HepG2 (cell line): ENCODE data around the gene HLA-F. TPM values are rescaled to one million over a fixed set of nuclear protein-coding genes. Genes with fewer than 3 reads are reported as not detected.
A peak's percentile ranks its signal among the peaks of the same experiment; 100 is the strongest.

Experiments
- ATAC-seq: fragments of 200-7000 bp; cut with Tn5 transposase; 3 replicates; pipeline ENCODE4 v1.9.1; 2020; ENCODE audit warnings: mild to moderate bottlenecking, moderate library complexity
- BruUV-seq: library from RNA; stranded (reverse); fragments of 400-500 nt; replicated peaks from 2 replicates; lab custom pipeline; 2021; lab: Mats Ljungman, UMichigan
- CTCF ChIA-PET: fragments of 300-600 bp; formaldehyde crosslinking; extraction: SDS; loops from one replicate; lab custom pipeline; 2021; ENCODE audit warnings: low total read pairs, inconsistent platforms, low intra/inter-chr PET ratio; lab: Yijun Ruan, JAX
- POLR2A ChIA-PET: fragments of 350-600 bp; sonication (Branson Sonifier 250); formaldehyde crosslinking; loops from one replicate; lab custom pipeline; 2020; ENCODE audit warnings: antibody characterized with exemption, inconsistent platforms; lab: Yijun Ruan, JAX
- DNase-seq: peaks from one replicate; pipeline ENCODE4 v3.0.0-alpha.2; 2015; ENCODE audit warnings: low spot score
- FAIRE-seq: peaks from 3 replicates; lab custom pipeline; 2011; peaks lifted over from hg19 to GRCh38; lab: Jason Lieb, UNC
- H2AFZ ChIP-seq: one replicate; pipeline ENCODE4 v1.6.1; 2011; ENCODE audit warnings: low read length, inconsistent platforms
- H3K27ac ChIP-seq: fragments of 300-600 bp; 3 replicates; pipeline ENCODE4 v1.8.0; 2011; ENCODE audit warnings: mixed run types, mild to moderate bottlenecking, mixed read lengths, low read length, inconsistent platforms; ENCODE audit not compliant: insufficient read depth; ENCODE audit errors: extremely low read length
- H3K27me3 ChIP-seq, 2 experiments: fragments of 200-600 bp in 1 of 2; 2 replicates in 1 of 2; 3 replicates in 1 of 2; pipeline versions ENCODE4 v1.6.0 to v1.8.0; 2011; ENCODE audit warnings: low read length in 2 of 2, mild to moderate bottlenecking in 2 of 2, moderate library complexity in 2 of 2, inconsistent platforms in 1 of 2; ENCODE audit not compliant: insufficient read depth in 2 of 2, control insufficient read depth in 1 of 2
- H3K36me3 ChIP-seq, 2 experiments: fragments of 200-600 bp in 1 of 2; replicated peaks in 1 of 2; 2 replicates in 1 of 2; 3 replicates in 1 of 2; pipeline versions ENCODE4 v1.5.1 to v1.8.0; 2011; ENCODE audit warnings: low read length in 2 of 2, inconsistent platforms in 1 of 2; ENCODE audit not compliant: insufficient read depth in 2 of 2, control insufficient read depth in 1 of 2
- H3K4me1 ChIP-seq: 2 replicates; pipeline ENCODE4 v1.5.1; 2012; ENCODE audit warnings: low read length, inconsistent platforms; ENCODE audit not compliant: insufficient read depth
- H3K4me2 ChIP-seq: 2 replicates; pipeline ENCODE4 v1.6.0; 2011; ENCODE audit warnings: low read depth, low read length, inconsistent platforms
- H3K4me3 ChIP-seq, 3 experiments: fragments of 200-600 bp in 1 of 3; sonication (generic), shearing (Covaris generic) in 1 of 3; replicated peaks in 1 of 3; 2 replicates each; pipeline ENCODE4 v1.5.1; 2011 to 2016; ENCODE audit warnings: low read length in 3 of 3, inconsistent platforms in 2 of 3, low read depth in 2 of 3, mild to moderate bottlenecking in 2 of 3, control low read depth in 1 of 3, mixed read lengths in 1 of 3; ENCODE audit not compliant: insufficient read depth in 1 of 3
- H3K79me2 ChIP-seq: one replicate; pipeline ENCODE4 v1.6.1; 2011; ENCODE audit warnings: low read length, inconsistent platforms; ENCODE audit not compliant: insufficient read depth
- H3K9ac ChIP-seq: 2 replicates; pipeline ENCODE4 v1.6.0; 2011; ENCODE audit warnings: mild to moderate bottlenecking, low read depth, low read length, inconsistent platforms; ENCODE audit not compliant: insufficient read depth
- H3K9me3 ChIP-seq: 2 replicates; pipeline ENCODE4 v1.5.1; 2012; ENCODE audit warnings: mild to moderate bottlenecking, low read length
- H4K20me1 ChIP-seq: 2 replicates; pipeline ENCODE4 v1.6.0; 2011; ENCODE audit warnings: inconsistent platforms, mild to moderate bottlenecking, low read length, moderate library complexity; ENCODE audit not compliant: insufficient read depth
- CEBPG ChIP-seq: IDR thresholded peaks from 2 replicates; pipeline ENCODE4 v1.6.1; 2016
- EED ChIP-seq: sonication (generic); formaldehyde crosslinking; IDR thresholded peaks from 2 replicates; pipeline ENCODE4 v1.5.0; 2020; ENCODE audit warnings: mild to moderate bottlenecking, missing genetic modification reagents
- ETV5 ChIP-seq: IDR thresholded peaks from 2 replicates; pipeline ENCODE4 v1.6.1; 2018; ENCODE audit warnings: missing biosample characterization, missing genetic modification reagents, inconsistent platforms, borderline replicate concordance
- HNRNPUL1 ChIP-seq: fragments of 200-400 bp; formaldehyde crosslinking; IDR thresholded peaks from 2 replicates; pipeline ENCODE4 v1.6.1; 2017; ENCODE audit warnings: low read depth, mild to moderate bottlenecking, low read length, moderate library complexity
- MAFG ChIP-seq: sonication (generic); formaldehyde crosslinking; IDR thresholded peaks from 2 replicates; pipeline ENCODE4 v1.5.1; 2020; ENCODE audit warnings: mild to moderate bottlenecking, missing genetic modification reagents
- MLX ChIP-seq: IDR thresholded peaks from 2 replicates; pipeline ENCODE4 v1.6.1; 2016
- NCOA2 ChIP-seq: sonication (generic); formaldehyde crosslinking; IDR thresholded peaks from 2 replicates; pipeline ENCODE4 v1.8.0; 2022; ENCODE audit warnings: inconsistent platforms
- NFRKB ChIP-seq: fragments of 450-650 bp; IDR thresholded peaks from 2 replicates; pipeline ENCODE4 v1.6.1; 2017
- NR2C2 ChIP-seq: sonication (generic); formaldehyde crosslinking; IDR thresholded peaks from 2 replicates; pipeline ENCODE4 v1.4.0; 2020; ENCODE audit warnings: missing genetic modification reagents, mild to moderate bottlenecking, moderate library complexity, borderline replicate concordance
- RARA ChIP-seq: IDR thresholded peaks from 2 replicates; pipeline ENCODE4 v1.6.1; 2016; ENCODE audit warnings: missing genetic modification reagents, missing compliant biosample characterization
- SALL2 ChIP-seq: sonication (generic); formaldehyde crosslinking; IDR thresholded peaks from 2 replicates; pipeline ENCODE4 v1.8.1; 2023; ENCODE audit warnings: mild to moderate bottlenecking, missing genetic modification reagents, inconsistent platforms
- SRY ChIP-seq: sonication (generic); formaldehyde crosslinking; IDR thresholded peaks from 2 replicates; pipeline ENCODE4 v1.8.0; 2022; ENCODE audit warnings: mild to moderate bottlenecking, missing genetic modification reagents
- SUZ12 ChIP-seq: fragments of 150-350 bp; IDR thresholded peaks from 2 replicates; pipeline ENCODE4 v1.6.1; 2014; ENCODE audit warnings: low read depth, low read length
- ZKSCAN1 ChIP-seq: fragments of 150-350 bp; IDR thresholded peaks from 2 replicates; pipeline ENCODE4 v1.6.1; 2014; ENCODE audit warnings: low read length
- ZNF121 ChIP-seq: sonication (generic); formaldehyde crosslinking; IDR thresholded peaks from 2 replicates; pipeline ENCODE4 v1.5.0; 2020; ENCODE audit warnings: mild to moderate bottlenecking, missing genetic modification reagents
- ZNF263 ChIP-seq: sonication (generic); formaldehyde crosslinking; IDR thresholded peaks from 2 replicates; pipeline ENCODE4 v1.4.0; 2020; ENCODE audit warnings: missing genetic modification reagents
- ZNF451 ChIP-seq: sonication (generic); formaldehyde crosslinking; IDR thresholded peaks from 2 replicates; pipeline ENCODE4 v1.5.0; 2020; ENCODE audit warnings: mild to moderate bottlenecking, missing genetic modification reagents
- ZSCAN20 ChIP-seq: sonication (generic); formaldehyde crosslinking; IDR thresholded peaks from 2 replicates; pipeline ENCODE4 v1.4.0; 2020; ENCODE audit warnings: missing genetic modification reagents, mild to moderate bottlenecking, borderline replicate concordance
- ZSCAN31 ChIP-seq: sonication (generic); formaldehyde crosslinking; IDR thresholded peaks from 2 replicates; pipeline ENCODE4 v1.5.0; 2020; ENCODE audit warnings: low read depth, mild to moderate bottlenecking, missing genetic modification reagents
- WGBS: methylation state at CpG from one replicate; pipeline ENCODE4 v1.1.6; 2017; ENCODE audit warnings: low lambda C conversion rate; 5-methylcytosine and 5-hydroxymethylcytosine counted together
- in situ Hi-C: cut with HindIII; loops from 2 replicates; pipeline ENCODE4 v1.10.0; 2017; ENCODE audit warnings: low pct_unique_long_range_greater_than_20kb; ENCODE audit not compliant: extremely low pct_ligation_motif_present
- intact Hi-C: fragments of 100-400 bp; cut with micrococcal nuclease; formaldehyde crosslinking; loops from one replicate; pipeline ENCODE4 v1.10.0; 2022; ENCODE audit not compliant: unreplicated experiment
- polyA plus RNA-seq, 8 experiments: library from polyadenylated mRNA; depleted of rRNA in 3 of 8; stranded (reverse) in 7 of 8; unstranded in 1 of 8; fragments of >200 nt; fragmentation: Illumina TruSeq in 4 of 8; extraction: Trizol in 4 of 8; gene quantifications; 2 replicates each; pipeline versions ENCODE4 v1.2.1 to v1.2.3, GENCODE V29; 2011 to 2016; ENCODE audit warnings: low read depth in 4 of 8, missing spikeins in 1 of 8, mixed read lengths in 1 of 8; ENCODE audit not compliant: insufficient read depth in 1 of 8
- total RNA-seq, 5 experiments: library from RNA; depleted of rRNA; stranded (reverse); fragments of >200 nt; fragmentation: Illumina TruSeq; extraction: Trizol; gene quantifications; 2 replicates each; pipeline ENCODE4 v1.2.3, GENCODE V29; 2016; ENCODE audit warnings: low read depth in 1 of 5

Gene HLA-F
- total and polyA plus RNA-seq, 2 of the 13 experiments (the other 11 are each of a cell fraction or from before 2014, with no cell fraction given), result 6.0 to 6.1 TPM

GRCh38 chr6:29751480-29751879, 28.2 kb downstream of the HLA-F start:
- H3K27me3 ChIP-seq, result peaks cover 0 to 24% of the 10 kb centered on the region in 2 experiments; a peak in 1 of 5 replicates
- peaks cover 24% of the 10 kb centered on the region for H3K4me1 ChIP-seq
- DNase-seq (no peak), FAIRE-seq (no peak), ATAC-seq (no peak)
- no peaks in the 10 kb centered on the region for H3K9me3 ChIP-seq
- H3K79me2 ChIP-seq, result no peaks in the 10 kb centered on the region
- no peaks in the 10 kb centered on the region for H4K20me1 ChIP-seq
- intact Hi-C loops, result no loop called here
- H3K4me2 ChIP-seq, result no peak overlapping the region
- POLR2A ChIA-PET, result no interaction called here
- no TSS peak for BruUV-seq
- in situ Hi-C loops, result no loop called here
- CTCF ChIA-PET, result interaction anchor here (3.1 kb wide), 1 partner anchor 13 kb away, joined by 48 read pairs; no protein-coding TSS in a partner anchor
- no peaks in the 10 kb centered on the region for H3K36me3 ChIP-seq
- no peak for TF ChIP-seq EED (CRISPR knock-in tag)
- no peak for TF ChIP-seq ZSCAN31 (CRISPR knock-in tag)
- 67% methylated on average over 3 of the region's 3 CpGs for WGBS
- no peak overlapping the region for H3K9ac ChIP-seq
- no peak overlapping the region for H3K4me3 ChIP-seq
- H2AFZ ChIP-seq, result no peak overlapping the region
- no peak overlapping the region for H3K27ac ChIP-seq

GRCh38 chr6:29752451-29753308, 29.4 kb downstream of the HLA-F start:
- FAIRE-seq, result peak; percentile 90
- no peak overlapping the region for H3K27ac ChIP-seq
- H3K9ac ChIP-seq, result peak overlapping the region; percentile 58
- in situ Hi-C loops, result no loop called here
- H2AFZ ChIP-seq, result peak overlapping the region; percentile 59
- TSS peak; percentile 53 for BruUV-seq
- no peaks in the 10 kb centered on the region for H4K20me1 ChIP-seq
- peak; percentile 80 for DNase-seq
- H3K4me3 ChIP-seq, result peak overlapping the region; percentile 67 to 85 (median 77)
- ChIA-PET POLR2A (no interaction called here), CTCF (interaction anchor here (1.3 to 3.1 kb wide), 4 partner anchors 15 to 105 kb away, joined by 5 to 48 read pairs (median 12); no protein-coding TSS in a partner anchor)
- H3K36me3 ChIP-seq, result no peaks in the 10 kb centered on the region
- peaks cover 0 to 24% of the 10 kb centered on the region in 2 experiments; a peak in 1 of 5 replicates for H3K27me3 ChIP-seq
- peak overlapping the region; percentile 96 for H3K4me2 ChIP-seq
- H3K9me3 ChIP-seq, result no peaks in the 10 kb centered on the region
- peaks cover 23% of the 10 kb centered on the region for H3K4me1 ChIP-seq
- ATAC-seq, result peak; percentile 83
- intact Hi-C loops, result loop anchor here (1.0 kb wide), 2 partner anchors 14 to 47 kb away; no protein-coding TSS in a partner anchor
- H3K79me2 ChIP-seq, result no peaks in the 10 kb centered on the region
- WGBS, result 1% methylated on average over 43 of the region's 64 CpGs
- TF ChIP-seq SUZ12 (no peak), SALL2 (CRISPR knock-in tag) (no peak), ZSCAN20 (CRISPR knock-in tag) (peak; percentile 92; the same call in 1 of the 2 replicates), RARA (CRISPR knock-in tag) (0 out of 2 replicates have a peak, but pooled peaks have one; percentile 13), ZNF451 (CRISPR knock-in tag) (no peak), SRY (0 out of 2 replicates have a peak, but pooled peaks have one; percentile 48), NFRKB (no peak), ZNF263 (CRISPR knock-in tag) (peak; percentile 64; the same call in 1 of the 2 replicates), ZNF121 (CRISPR knock-in tag) (no peak), NR2C2 (CRISPR knock-in tag) (no peak), HNRNPUL1 (no peak), MAFG (CRISPR knock-in tag) (no peak), CEBPG (CRISPR knock-in tag) (peak; percentile 33; the same call in 1 of the 2 replicates), MLX (0 out of 2 replicates have a peak, but pooled peaks have one; percentile 31), NCOA2 (CRISPR knock-in tag) (no peak; the same call in 1 of the 2 replicates), ETV5 (0 out of 2 replicates have a peak, but pooled peaks have one; percentile 14), ZKSCAN1 (no peak)
